ENCODE measurements around the gene PAM.

DNA sequence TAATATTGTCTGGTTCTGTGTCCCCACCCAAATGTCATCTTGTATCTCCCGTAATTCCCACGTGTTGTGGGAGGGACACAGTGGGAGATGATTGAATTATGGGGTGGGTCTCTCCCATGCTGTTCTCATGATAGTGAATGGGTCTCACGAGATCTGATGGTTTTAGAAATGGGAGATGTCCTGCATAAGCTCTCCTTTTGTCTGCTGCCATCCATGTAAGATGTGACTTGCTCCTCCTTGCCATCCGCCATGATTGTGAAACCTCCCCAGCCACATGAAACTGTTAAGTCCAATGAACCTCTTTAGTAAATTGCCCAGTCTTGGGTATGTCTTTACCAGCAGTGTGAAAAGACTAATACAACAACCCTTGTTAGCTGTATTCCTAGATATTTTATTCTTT, 320.3 kb downstream of the PAM start:
- TF ChIP-seq TEAD4 (IDR thresholded peaks at IDR 0.05; ENCODE audit: low read depth, low read length) (no peak), KDM5A (IDR thresholded peaks at IDR 0.05; ENCODE audit: low read length) (no peak)
- TF ChIP-seq, protein P1, sequence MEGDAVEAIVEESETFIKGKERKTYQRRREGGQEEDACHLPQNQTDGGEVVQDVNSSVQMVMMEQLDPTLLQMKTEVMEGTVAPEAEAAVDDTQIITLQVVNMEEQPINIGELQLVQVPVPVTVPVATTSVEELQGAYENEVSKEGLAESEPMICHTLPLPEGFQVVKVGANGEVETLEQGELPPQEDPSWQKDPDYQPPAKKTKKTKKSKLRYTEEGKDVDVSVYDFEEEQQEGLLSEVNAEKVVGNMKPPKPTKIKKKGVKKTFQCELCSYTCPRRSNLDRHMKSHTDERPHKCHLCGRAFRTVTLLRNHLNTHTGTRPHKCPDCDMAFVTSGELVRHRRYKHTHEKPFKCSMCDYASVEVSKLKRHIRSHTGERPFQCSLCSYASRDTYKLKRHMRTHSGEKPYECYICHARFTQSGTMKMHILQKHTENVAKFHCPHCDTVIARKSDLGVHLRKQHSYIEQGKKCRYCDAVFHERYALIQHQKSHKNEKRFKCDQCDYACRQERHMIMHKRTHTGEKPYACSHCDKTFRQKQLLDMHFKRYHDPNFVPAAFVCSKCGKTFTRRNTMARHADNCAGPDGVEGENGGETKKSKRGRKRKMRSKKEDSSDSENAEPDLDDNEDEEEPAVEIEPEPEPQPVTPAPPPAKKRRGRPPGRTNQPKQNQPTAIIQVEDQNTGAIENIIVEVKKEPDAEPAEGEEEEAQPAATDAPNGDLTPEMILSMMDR (IDR thresholded peaks at IDR 0.05; ENCODE audit: control extremely low read depth in 1 of 3, insufficient read depth in 1 of 3, low read depth in 1 of 3, low read length in 3 of 3), result no peak

All from H1 (cell line).